Adrenal gland (tissue), 5 donors: Measurements from ENCODE around the gene MOB3B.

Experiments
- POLR2A ChIP-seq, 2 donors: fragments of 450-650 bp; IDR thresholded peaks; one replicate each; pipeline ENCODE4 v1.6.1; 2017; ENCODE audit warnings: antibody characterized with exemption in 2 of 2, mild to moderate bottlenecking in 2 of 2, moderate library complexity in 1 of 2
- TF ChIP-seq, protein P1 (sequence below), 6 experiments: fragments of 450-650 bp in 4 of 6; fragments of 200-600 bp in 2 of 6; sonication (generic) in 1 of 6; IDR thresholded peaks; 1 replicate in 5 of 6; 2 replicates in 1 of 6; pipeline versions ENCODE4 v1.5.1 to v1.8.0; 2016 to 2021; ENCODE audit warnings: antibody characterized with exemption in 6 of 6, mild to moderate bottlenecking in 2 of 6, moderate library complexity in 1 of 6
- donor health status: DM: no; HTN: no; CAD: no.

DNA sequence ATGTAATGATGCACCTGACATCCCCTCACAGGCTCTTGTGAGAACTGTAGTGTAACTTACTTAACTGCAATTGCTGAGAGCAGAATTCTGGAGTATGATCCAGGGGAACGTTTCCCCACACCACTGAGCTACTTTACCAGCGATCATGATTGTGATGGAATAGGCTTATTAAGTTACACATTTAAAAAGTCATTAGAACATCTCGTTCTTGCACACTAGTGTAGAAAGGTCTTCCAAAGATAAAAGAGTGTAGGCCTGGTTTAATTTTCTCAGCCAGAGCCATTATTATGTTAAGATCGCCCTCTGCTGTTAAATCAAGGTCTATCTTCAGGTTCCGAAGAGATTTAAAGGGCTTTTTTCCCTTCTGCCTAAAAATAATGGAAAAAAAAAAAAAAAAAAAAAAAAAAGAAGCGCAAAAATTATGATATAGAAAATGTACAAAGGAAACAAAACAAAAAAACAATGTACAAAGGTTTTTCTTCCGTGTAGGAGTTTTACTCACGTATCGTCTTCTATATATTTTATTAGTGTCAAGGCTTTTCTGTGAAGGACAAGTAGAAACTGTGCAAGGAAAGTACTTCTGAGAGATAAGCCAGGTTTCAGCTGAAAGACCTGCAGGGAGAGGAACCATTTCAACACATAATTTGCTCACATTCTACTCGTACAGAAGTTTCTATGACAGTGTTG, 18.6 kb upstream of the MOB3B start:
- TF ChIP-seq, protein P1, sequence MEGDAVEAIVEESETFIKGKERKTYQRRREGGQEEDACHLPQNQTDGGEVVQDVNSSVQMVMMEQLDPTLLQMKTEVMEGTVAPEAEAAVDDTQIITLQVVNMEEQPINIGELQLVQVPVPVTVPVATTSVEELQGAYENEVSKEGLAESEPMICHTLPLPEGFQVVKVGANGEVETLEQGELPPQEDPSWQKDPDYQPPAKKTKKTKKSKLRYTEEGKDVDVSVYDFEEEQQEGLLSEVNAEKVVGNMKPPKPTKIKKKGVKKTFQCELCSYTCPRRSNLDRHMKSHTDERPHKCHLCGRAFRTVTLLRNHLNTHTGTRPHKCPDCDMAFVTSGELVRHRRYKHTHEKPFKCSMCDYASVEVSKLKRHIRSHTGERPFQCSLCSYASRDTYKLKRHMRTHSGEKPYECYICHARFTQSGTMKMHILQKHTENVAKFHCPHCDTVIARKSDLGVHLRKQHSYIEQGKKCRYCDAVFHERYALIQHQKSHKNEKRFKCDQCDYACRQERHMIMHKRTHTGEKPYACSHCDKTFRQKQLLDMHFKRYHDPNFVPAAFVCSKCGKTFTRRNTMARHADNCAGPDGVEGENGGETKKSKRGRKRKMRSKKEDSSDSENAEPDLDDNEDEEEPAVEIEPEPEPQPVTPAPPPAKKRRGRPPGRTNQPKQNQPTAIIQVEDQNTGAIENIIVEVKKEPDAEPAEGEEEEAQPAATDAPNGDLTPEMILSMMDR (IDR thresholded peaks at IDR 0.05) = peak in 5 of 6 experiments; percentile 39 to 83 (median 53)
- TF ChIP-seq POLR2A (IDR thresholded peaks at IDR 0.05) = no peak
